Measurements from ENCODE around the gene NELL2.

The NELL2 gene

GRCh38 chr12:44588651-44589050 lies 287.5 kb downstream of the NELL2 start:
- DNase-seq = no peak

- no peak for DNase-seq
Measured at GRCh38 chr12:44584625-44585024, 291.5 kb downstream of the NELL2 start.

GRCh38 chr12:44582521-44582920 lies 293.6 kb downstream of the NELL2 start:
- DNase-seq = no peak

DNA sequence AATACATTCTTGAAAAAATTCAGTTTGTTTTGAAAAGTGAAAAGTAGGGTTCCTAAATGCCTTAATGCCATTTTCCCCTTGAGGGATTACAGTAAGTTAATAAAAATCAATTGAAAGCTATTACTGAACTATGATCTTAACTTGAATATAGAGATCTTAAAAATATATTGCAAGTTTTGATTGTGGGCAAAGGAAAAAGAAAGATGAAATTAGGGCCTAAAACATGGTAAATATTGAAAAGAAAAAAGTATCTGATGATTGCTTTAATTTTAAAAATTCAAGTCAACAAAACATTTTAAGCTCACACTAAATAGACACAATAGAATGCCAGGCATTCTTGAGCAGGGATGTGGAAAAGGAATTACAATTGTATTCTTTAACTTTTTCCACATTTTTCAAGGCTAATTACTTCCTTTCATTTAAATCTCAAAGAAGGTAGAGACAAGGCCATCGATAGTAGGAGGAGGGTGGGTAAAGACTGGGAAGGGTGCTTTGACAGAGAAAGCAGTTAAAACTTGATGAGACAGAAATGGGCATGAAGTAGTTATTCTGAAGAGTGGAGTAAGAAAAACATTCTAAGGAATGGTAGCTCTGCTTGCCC lies 294.4 kb downstream of the NELL2 start:
- DNase-seq = no peak

DNA sequence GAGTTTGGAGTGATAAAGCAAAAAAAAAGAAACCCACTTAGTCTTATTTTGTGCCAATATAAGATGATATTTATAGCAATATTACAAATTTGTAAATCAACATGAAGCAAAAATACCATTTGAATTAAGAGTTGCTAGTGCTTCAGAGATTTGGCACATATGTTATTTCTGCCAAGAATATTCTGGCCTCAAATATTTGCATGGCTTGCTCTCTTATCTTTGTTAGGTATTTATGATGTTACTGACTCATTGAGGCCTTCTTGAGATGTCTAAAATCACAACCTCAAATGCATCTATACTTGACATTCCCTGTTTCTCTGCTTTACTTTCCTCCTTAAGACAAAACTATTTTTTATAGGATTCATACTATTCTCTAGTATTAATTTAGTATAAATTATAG lies 301.5 kb downstream of the NELL2 start:
- DNase-seq = no peak

DNA sequence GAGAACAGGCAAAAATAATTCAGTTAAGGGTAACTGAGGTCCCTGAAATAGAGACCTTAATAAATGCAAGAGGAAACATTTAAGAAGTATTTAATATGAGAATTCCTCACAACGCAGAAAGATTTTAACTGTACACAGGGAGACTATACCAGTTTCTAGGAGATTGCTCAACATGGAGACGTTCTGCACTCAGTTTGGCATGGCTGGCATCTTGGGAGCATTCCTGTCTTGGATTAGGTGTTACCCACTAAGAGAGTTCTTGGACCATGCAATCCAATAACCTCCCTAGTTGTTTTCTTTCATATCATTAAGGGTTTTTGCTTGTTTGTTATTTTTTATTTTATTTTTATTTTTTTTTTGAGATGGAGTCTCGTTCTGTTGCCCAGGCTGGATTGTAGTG lies 302.4 kb downstream of the NELL2 start:
- no peak for DNase-seq

- peak; percentile 28 for DNase-seq
Measured at GRCh38 chr12:44571006-44571550, 305.0 kb downstream of the NELL2 start.

DNA sequence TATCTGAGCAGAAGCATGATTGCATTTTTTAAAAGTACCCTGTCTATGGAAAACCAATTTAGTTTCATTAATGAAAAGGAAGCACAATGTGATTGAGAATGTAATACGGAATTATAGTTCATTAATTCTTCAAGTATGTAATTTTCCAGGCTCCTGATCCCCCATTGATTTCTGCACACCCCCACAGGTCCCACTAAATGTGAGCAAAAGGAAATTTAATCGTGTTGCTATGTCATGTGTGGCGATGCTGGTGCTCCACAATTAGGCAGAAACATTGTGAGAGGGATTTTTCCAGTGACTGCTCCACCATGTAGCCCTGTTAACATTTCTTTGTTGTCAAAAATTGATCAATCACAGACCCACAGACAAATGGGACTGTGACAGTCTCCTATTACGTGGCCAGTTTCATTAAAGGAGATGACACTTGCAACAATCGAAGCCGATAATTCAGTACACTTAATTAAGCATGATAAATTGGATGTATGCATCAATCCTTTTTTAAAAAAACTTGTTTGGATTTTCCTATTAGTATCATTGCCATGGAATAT lies 306.0 kb downstream of the NELL2 start:
- DNase-seq = peak; percentile 44

GRCh38 chr12:44565163-44565562 lies 311.0 kb downstream of the NELL2 start:
- no peak for DNase-seq

- DNase-seq = no peak
Measured at GRCh38 chr12:44563486-44563885, 312.6 kb downstream of the NELL2 start.

DNA sequence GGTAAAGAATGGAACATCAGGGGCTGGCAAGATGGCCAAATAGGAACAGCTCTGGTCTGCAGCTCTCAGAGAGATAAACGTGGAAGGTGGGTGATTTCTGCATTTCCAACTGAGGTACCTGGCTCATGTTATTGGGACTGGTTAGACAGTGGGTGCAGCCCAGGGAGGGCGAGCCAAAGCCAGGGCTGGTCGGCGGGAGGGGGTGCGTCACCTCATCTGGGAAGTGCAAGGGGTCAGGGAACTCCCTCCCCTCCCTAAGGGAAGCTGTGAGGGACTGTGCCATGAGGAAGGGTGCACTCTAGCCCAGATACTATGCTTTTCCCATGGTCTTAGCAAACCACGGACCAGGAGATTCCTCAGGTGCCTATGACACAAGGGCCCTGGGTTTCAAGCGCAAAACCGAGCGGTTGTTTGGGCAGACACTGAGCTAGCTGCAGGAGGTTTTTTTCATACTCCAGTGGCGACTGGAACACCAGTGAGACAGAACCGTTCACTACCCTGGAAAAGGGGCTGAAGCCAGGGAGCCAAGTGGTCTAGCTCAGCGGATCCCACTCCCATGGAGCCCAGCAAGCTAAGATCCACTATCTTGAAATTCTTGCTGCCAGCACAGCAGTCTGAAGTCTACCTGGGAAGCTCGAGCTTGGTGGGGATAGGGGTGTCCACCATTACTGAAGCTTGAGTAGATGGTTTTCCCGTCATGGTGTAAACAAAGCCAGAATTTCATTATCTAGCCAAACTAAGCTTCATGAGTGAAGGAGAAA lies 317.6 kb downstream of the NELL2 start:
- DNase-seq = no peak

GRCh38 chr12:44555454-44555853 lies 320.7 kb downstream of the NELL2 start:
- no peak for DNase-seq

- no peak for DNase-seq
Measured at GRCh38 chr12:44551631-44552030, 324.5 kb downstream of the NELL2 start.

GRCh38 chr12:44550377-44550776 lies 325.7 kb downstream of the NELL2 start:
- no peak for DNase-seq

GRCh38 chr12:44546060-44546459 lies 330.1 kb downstream of the NELL2 start:
- DNase-seq = no peak

DNA sequence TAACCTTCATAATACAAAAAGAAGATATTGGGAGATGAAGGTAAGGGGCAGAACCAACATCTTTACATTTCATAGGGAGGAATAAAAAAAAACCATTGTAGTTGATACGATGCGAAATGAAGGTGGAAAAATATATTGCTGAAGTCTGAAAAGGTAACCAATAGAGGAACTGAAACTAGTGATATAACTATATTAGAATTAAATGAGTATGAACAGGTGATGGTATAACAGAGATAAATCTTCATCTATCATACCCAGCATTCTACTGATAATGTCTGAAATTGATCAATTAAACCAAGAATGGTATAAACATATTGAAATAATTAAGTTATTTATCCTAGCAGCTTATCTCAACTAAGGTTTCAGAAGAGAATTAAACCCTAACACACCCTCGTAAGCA lies 332.1 kb downstream of the NELL2 start:
- no peak for DNase-seq

GRCh38 chr12:44542716-44543115 lies 333.4 kb downstream of the NELL2 start:
- DNase-seq = no peak

GRCh38 chr12:44537354-44537753 lies 338.8 kb downstream of the NELL2 start:
- DNase-seq = no peak

- no peak for DNase-seq
Measured at GRCh38 chr12:44532940-44533339, 343.2 kb downstream of the NELL2 start.

DNA sequence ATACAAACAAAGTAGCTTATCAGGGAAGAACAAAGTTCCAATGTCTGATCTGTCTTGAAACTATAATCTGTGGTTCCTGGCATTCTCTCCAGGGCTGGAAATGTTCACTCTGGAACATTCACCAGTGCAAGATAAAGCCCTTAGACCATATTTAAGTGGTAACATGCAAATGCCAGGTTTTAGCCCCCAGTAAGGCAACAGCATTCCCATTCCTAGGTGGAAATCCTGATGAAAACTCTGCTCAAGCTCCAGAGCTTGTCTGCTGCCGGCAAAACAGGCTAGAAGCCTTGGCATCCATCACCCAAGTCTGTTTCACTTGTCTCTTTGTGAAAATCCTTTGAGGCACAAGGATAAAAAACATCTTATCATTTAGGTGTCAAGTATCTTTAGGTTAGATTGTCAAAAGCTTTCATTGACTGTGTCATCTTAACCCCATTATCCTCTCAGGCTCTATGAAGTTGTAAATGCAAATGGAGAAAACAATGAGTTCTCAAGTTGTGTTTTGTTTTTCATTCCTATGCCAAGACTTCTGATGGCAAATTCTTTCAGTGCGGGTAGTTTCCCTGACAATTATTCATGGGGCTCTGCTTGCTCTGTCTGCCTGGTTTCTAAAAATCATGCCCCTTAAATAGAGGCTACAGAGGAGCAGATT lies 344.7 kb downstream of the NELL2 start:
- DNase-seq = no peak

DNA sequence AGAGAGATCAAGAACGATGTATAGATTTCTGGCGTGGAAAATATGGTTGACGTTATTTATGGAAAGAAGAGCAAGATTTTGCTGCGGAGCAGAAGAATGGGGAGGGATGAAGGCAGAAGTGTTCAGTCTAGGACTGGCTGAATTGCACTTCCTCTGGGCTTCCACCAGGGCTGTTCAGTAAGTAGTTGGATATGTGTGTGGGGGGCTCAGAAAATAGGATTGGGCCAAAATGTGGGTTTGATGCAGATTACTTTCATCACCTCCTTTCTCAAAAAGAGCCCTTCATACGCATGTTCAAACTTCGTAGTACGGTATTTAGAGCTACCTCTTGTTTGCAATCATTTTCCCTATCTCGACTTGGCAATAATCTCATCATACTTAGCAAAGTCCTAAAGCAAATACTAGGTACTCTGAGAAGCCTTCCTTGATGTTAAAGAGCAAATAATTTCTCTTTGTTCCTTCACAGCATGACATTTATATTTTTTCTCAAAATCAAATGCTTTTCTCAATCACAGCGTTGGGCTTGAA lies 349.4 kb downstream of the NELL2 start:
- no peak for DNase-seq

DNA sequence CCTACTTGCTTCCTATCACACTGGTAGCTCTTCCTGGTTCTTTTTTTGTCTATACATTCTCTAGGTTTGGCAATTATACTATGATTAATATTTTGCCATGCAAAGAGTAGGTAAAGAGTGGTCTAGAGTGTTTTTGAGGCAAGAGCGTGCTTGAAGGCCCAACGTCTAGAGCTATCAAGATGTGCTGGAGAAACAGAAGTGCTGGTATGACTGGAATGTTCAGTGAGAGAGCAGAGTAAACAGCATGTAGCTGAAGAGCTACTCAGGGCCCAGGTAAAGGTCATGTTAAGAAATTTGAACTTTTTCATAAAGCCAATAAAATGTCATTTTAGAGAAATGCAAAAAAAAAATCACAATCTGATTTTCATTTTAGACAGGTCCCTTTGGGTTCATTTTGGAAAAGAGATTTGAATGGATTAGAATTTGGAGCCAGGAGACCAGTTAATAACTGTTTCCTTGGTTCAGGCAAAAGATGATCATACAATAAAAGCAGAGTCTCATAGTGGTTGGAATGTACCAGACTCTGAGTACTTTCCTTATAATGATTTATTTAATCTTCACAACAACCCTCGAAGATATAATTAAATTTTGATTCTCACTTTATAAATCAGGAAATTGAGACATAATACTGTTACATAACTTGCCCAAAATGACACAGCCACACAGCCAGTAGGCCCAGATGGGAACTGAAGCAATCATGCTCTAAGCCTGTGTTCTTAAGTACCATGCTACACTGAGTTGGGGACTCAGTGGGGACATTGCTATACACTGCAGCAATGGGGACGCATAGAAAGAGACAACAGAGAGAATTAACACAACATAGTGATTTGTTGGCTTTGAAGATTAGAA lies 350.1 kb downstream of the NELL2 start:
- no peak for DNase-seq

Data from retina (tissue), 1 donor.